Naive thymus-derived CD8-positive, alpha-beta T cell (primary cell): ENCODE results near the gene MIXL1. TPM values are rescaled to one million over a fixed set of nuclear protein-coding genes. Genes with fewer than 3 reads are reported as not detected.
"Not testable (repeated sequence)": the region's sequence is repeated elsewhere in the genome, so short reads cannot be mapped to it uniquely, and the experiment has no call there.

Source experiments
- ATAC-seq, 2 donors: fragments of 150-1000 bp; cut with Tn5 transposase in 1 of 2; sonication (Bioruptor Pico), chemical (Tn5 transposase) in 1 of 2; 1 replicate in 1 of 2; 2 replicates in 1 of 2; pipeline ENCODE4 v1.10.0; 2021; ENCODE audit warnings: mild to moderate bottlenecking in 2 of 2, moderate library complexity in 2 of 2
- POLR2A ChIA-PET: fragments of 350-600 bp; sonication (Branson Sonifier 250); formaldehyde crosslinking; loops from one replicate; lab custom pipeline; 2021; ENCODE audit warnings: antibody characterized with exemption; lab: Charles Lee
- DNase-seq, 10 donors: peaks; one replicate each; pipeline versions ENCODE4 v3.0.0 to v3.0.0-alpha.2; 2020 to 2022
- H3K27ac Mint-ChIP-seq, 10 donors: one replicate each; pipeline ENCODE4 v1.8.0; 2020 to 2022; ENCODE audit warnings: mild to moderate bottlenecking in 10 of 10, mixed read lengths in 10 of 10, moderate library complexity in 4 of 10, inconsistent platforms in 1 of 10
- H3K27me3 Mint-ChIP-seq, 5 donors: one replicate each; pipeline ENCODE4 v1.8.0; 2021 to 2022; ENCODE audit warnings: mixed read lengths in 5 of 5
- H3K36me3 Mint-ChIP-seq, 3 donors: one replicate each; pipeline ENCODE4 v1.8.0; 2020 to 2022; ENCODE audit warnings: mixed read lengths in 3 of 3, mild to moderate bottlenecking in 2 of 3, inconsistent platforms in 1 of 3
- H3K4me1 Mint-ChIP-seq, 4 donors: one replicate each; pipeline ENCODE4 v1.8.0; 2021 to 2022; ENCODE audit warnings: mixed read lengths in 4 of 4
- H3K4me3 Mint-ChIP-seq, 10 donors: one replicate each; pipeline ENCODE4 v1.8.0; 2020 to 2022; ENCODE audit warnings: mild to moderate bottlenecking in 10 of 10, mixed read lengths in 10 of 10, moderate library complexity in 6 of 10, inconsistent platforms in 1 of 10
- H3K9me3 Mint-ChIP-seq, 9 donors: one replicate each; pipeline ENCODE4 v1.8.0; 2020 to 2022; ENCODE audit warnings: mixed read lengths in 9 of 9, mild to moderate bottlenecking in 3 of 9, inconsistent platforms in 1 of 9, moderate library complexity in 1 of 9
- polyA plus RNA-seq, 3 donors: library from polyadenylated mRNA; unstranded; fragments of 300-500 nt; fragmentation: Illumina TruSeq; gene quantifications; one replicate each; pipeline ENCODE4 v1.2.3, GENCODE V29; 2021
- total RNA-seq, 8 experiments: library from RNA in 2 of 8; stranded (reverse) in 2 of 8; gene quantifications; one replicate each; pipeline ENCODE4 v1.2.3 and lab custom pipeline; 2021 to 2026

Gene MIXL1
- total and polyA plus RNA-seq, 5 experiments from 2014 or later: 0.13 TPM; not detected in 4

- Mint-ChIP-seq H3K27me3 (no peaks in the 10 kb centered on the region), H3K4me3 (no peak overlapping the region), H3K27ac (no peak overlapping the region), H3K9me3 (peaks cover 0 to 14% (median 7%) of the 10 kb centered on the region in 9 donors), H3K4me1 (no peaks in the 10 kb centered on the region), H3K36me3 (peaks cover 5 to 45% (median 17%) of the 10 kb centered on the region in 3 donors)
- no peak for ATAC-seq
- no peak for DNase-seq
- POLR2A ChIA-PET: no interaction called here
These were observed 31.9 kb downstream of the MIXL1 start for GRCh38 chr1:226255380-226255779.

- peaks cover 0 to 26% (median 16%) of the 10 kb centered on the region in 9 donors for H3K9me3 Mint-ChIP-seq
- H3K27ac Mint-ChIP-seq: no peak overlapping the region
- H3K4me1 Mint-ChIP-seq: no peaks in the 10 kb centered on the region
- no peak overlapping the region for H3K4me3 Mint-ChIP-seq
- peaks cover 21 to 55% (median 43%) of the 10 kb centered on the region in 3 donors for H3K36me3 Mint-ChIP-seq
- H3K27me3 Mint-ChIP-seq: no peaks in the 10 kb centered on the region
- POLR2A ChIA-PET: no interaction called here
- DNase-seq (no peak), ATAC-seq (no peak)
These were observed 38.4 kb downstream of the MIXL1 start for GRCh38 chr1:226261818-226262217.

- Mint-ChIP-seq H3K36me3 (peaks cover 0 to 36% (median 6%) of the 10 kb centered on the region in 3 donors), H3K27me3 (no peaks in the 10 kb centered on the region), H3K9me3 (no peaks in the 10 kb centered on the region), H3K4me1 (no peaks in the 10 kb centered on the region), H3K27ac (no peak overlapping the region), H3K4me3 (no peak overlapping the region)
- POLR2A ChIA-PET: no interaction called here
- DNase-seq (no peak), ATAC-seq (no peak)
These were observed 45.1 kb downstream of the MIXL1 start for GRCh38 chr1:226268421-226269124.

- ATAC-seq, H3K4me3 Mint-ChIP-seq, H3K27me3 Mint-ChIP-seq, H3K4me1 Mint-ChIP-seq, DNase-seq, H3K9me3 Mint-ChIP-seq, POLR2A ChIA-PET, H3K27ac Mint-ChIP-seq: not testable (repeated sequence)
- H3K36me3 Mint-ChIP-seq: peaks cover 0 to 32% (median 13%) of the 10 kb centered on the region in 3 donors
These were observed 48.9 kb downstream of the MIXL1 start for GRCh38 chr1:226272233-226272902.

- POLR2A ChIA-PET: interaction anchor here (0.7 kb wide), 2 partner anchors 18 to 877 kb away, joined by 3 to 5 read pairs; no protein-coding TSS in a partner anchor
- Mint-ChIP-seq H3K36me3 (peaks cover 0 to 24% (median 11%) of the 10 kb centered on the region in 3 donors), H3K27ac (no peak overlapping the region), H3K4me3 (no peak overlapping the region), H3K4me1 (no peaks in the 10 kb centered on the region), H3K9me3 (no peaks in the 10 kb centered on the region), H3K27me3 (no peaks in the 10 kb centered on the region)
- no peak for DNase-seq
- ATAC-seq: no peak
These were observed 50.7 kb downstream of the MIXL1 start for GRCh38 chr1:226274138-226274537.

GRCh38 chr1:226276077-226276682 is 52.7 kb downstream of the MIXL1 start:
- Mint-ChIP-seq H3K36me3 (peaks cover 0 to 29% (median 11%) of the 10 kb centered on the region in 3 donors), H3K4me3 (no peak overlapping the region), H3K27ac (no peak overlapping the region), H3K9me3 (no peaks in the 10 kb centered on the region), H3K4me1 (peaks cover 0 to 5% (median 0%) of the 10 kb centered on the region in 4 donors), H3K27me3 (no peaks in the 10 kb centered on the region)
- DNase-seq (no peak), ATAC-seq (no peak)
- POLR2A ChIA-PET: no interaction called here

Other genes starting within 250 kb of the MIXL1 start
- 10 to 100 TPM; 21.7 to 22.5 TPM for gene SDE2, start 224.3 kb upstream of the MIXL1 start, total RNA-seq
- gene SDE2, start 224.3 kb upstream of the MIXL1 start, polyA plus RNA-seq: 10 to 100 TPM in 1 of 3 donors, 1 to 10 TPM in 2; 5.1 to 12.0 (median 7.2) TPM
- 100 to 1,000 TPM; 440 to 444 TPM for gene H3-3A, start 160.9 kb upstream of the MIXL1 start, total RNA-seq
- gene H3-3A, start 160.9 kb upstream of the MIXL1 start, polyA plus RNA-seq: 100 to 1,000 TPM; 736 to 904 (median 888) TPM
- 10 to 100 TPM; 30.6 to 33.2 TPM for gene ACBD3, start 36.9 kb upstream of the MIXL1 start, total RNA-seq
- 10 to 100 TPM; 11.2 to 16.1 (median 11.8) TPM for gene ACBD3, start 36.9 kb upstream of the MIXL1 start, polyA plus RNA-seq
- 1 to 10 TPM; 8.2 to 8.7 TPM for gene LIN9, start 85.5 kb downstream of the MIXL1 start, total RNA-seq
- gene LIN9, start 85.5 kb downstream of the MIXL1 start, polyA plus RNA-seq: 1 to 10 TPM; 3.6 to 4.2 (median 4.1) TPM
- 100 to 1,000 TPM; 102 to 103 TPM for gene PARP1, start 184.4 kb downstream of the MIXL1 start, total RNA-seq
- 100 to 1,000 TPM in 2 of 3 donors, 10 to 100 TPM in 1; 98.6 to 128 (median 121) TPM for gene PARP1, start 184.4 kb downstream of the MIXL1 start, polyA plus RNA-seq